Endothelial cell of umbilical vein (primary cell): ENCODE measurements around the gene CRAT. TPM values are rescaled to one million over a fixed set of nuclear protein-coding genes. Genes with fewer than 3 reads are reported as not detected.

Source experiments
- BruUV-seq: library from RNA; stranded (reverse); fragments of 400-500 nt; replicated peaks from 2 replicates; lab custom pipeline; 2021; lab: Mats Ljungman, UMichigan
- CTCF ChIA-PET: fragments of 300-600, 350-600 bp; sonication (Branson Sonifier 250); formaldehyde crosslinking; loops from one replicate; lab custom pipeline; 2021; ENCODE audit warnings: antibody characterized with exemption, inconsistent platforms; lab: Charles Lee
- POLR2A ChIA-PET: fragments of 300-600, 350-600 bp; sonication (Branson Sonifier 250); formaldehyde crosslinking; loops from one replicate; lab custom pipeline; 2021; ENCODE audit warnings: antibody characterized with exemption, inconsistent platforms; lab: Charles Lee
- DNase-seq: peaks from one replicate; pipeline ENCODE4 v3.0.0-alpha.2; 2011; ENCODE audit warnings: low read depth, low spot score
- FAIRE-seq: peaks from 2 replicates; lab custom pipeline; 2011; peaks lifted over from hg19 to GRCh38; lab: Jason Lieb, UNC
- H2AFZ ChIP-seq: 2 replicates; pipeline ENCODE4 v1.6.0; 2012; ENCODE audit warnings: low read depth, low read length, control low read depth, inconsistent platforms
- H3K27ac ChIP-seq: 2 replicates; pipeline ENCODE4 v1.5.1; 2011; ENCODE audit warnings: low read depth, mild to moderate bottlenecking, control low read depth, low read length, moderate library complexity; ENCODE audit not compliant: insufficient read depth
- H3K27me3 ChIP-seq, 2 experiments: 2 replicates each; pipeline versions ENCODE4 v1.6.0 to v1.6.1; 2011; ENCODE audit warnings: low read length in 2 of 2, mixed read lengths in 1 of 2; ENCODE audit not compliant: control insufficient read depth in 2 of 2, insufficient read depth in 2 of 2
- H3K36me3 ChIP-seq, 2 experiments: 2 replicates in 1 of 2; 3 replicates in 1 of 2; pipeline ENCODE4 v1.5.1; 2011; ENCODE audit warnings: low read length in 2 of 2, mild to moderate bottlenecking in 1 of 2, moderate library complexity in 1 of 2; ENCODE audit not compliant: control insufficient read depth in 2 of 2, insufficient read depth in 2 of 2; ENCODE audit errors: extremely low read depth in 1 of 2
- H3K4me1 ChIP-seq: 3 replicates; pipeline ENCODE4 v1.5.1; 2011; ENCODE audit warnings: mild to moderate bottlenecking, low read length; ENCODE audit not compliant: control insufficient read depth, insufficient read depth; ENCODE audit errors: extremely low read depth
- H3K4me2 ChIP-seq: 2 replicates; pipeline ENCODE4 v1.6.1; 2011; ENCODE audit warnings: low read length, control low read depth, mixed read lengths; ENCODE audit not compliant: insufficient read depth
- H3K4me3 ChIP-seq, 3 experiments: fragments of 200-600 bp in 1 of 3; sonication (generic), shearing (Covaris generic) in 1 of 3; replicated peaks in 1 of 3; 2 replicates each; pipeline ENCODE4 v1.5.1; 2011 to 2016; ENCODE audit warnings: control low read depth in 3 of 3, low read length in 3 of 3, mild to moderate bottlenecking in 2 of 3, inconsistent platforms in 1 of 3, low read depth in 1 of 3, moderate library complexity in 1 of 3; ENCODE audit not compliant: insufficient read depth in 1 of 3
- H3K79me2 ChIP-seq: 2 replicates; pipeline ENCODE4 v1.6.0; 2012; ENCODE audit warnings: low read length, inconsistent platforms; ENCODE audit not compliant: control insufficient read depth, insufficient read depth
- H3K9ac ChIP-seq: replicated peaks from 2 replicates; pipeline ENCODE3; 2011; ENCODE audit warnings: low read length, control low read depth; ENCODE audit not compliant: insufficient read depth; ENCODE audit errors: extremely low read depth
- H3K9me1 ChIP-seq: replicated peaks from 3 replicates; pipeline ENCODE4 v1.6.0; 2011; ENCODE audit warnings: mild to moderate bottlenecking, low read length; ENCODE audit not compliant: control insufficient read depth, insufficient read depth; ENCODE audit errors: extremely low read depth
- H3K9me3 ChIP-seq: replicated peaks from 2 replicates; pipeline ENCODE4 v1.5.1; 2012; ENCODE audit warnings: low read length, inconsistent platforms; ENCODE audit not compliant: control insufficient read depth, insufficient read depth
- H4K20me1 ChIP-seq: replicated peaks from 2 replicates; pipeline ENCODE3; 2011; ENCODE audit warnings: mild to moderate bottlenecking, low read length; ENCODE audit not compliant: control insufficient read depth, insufficient read depth; ENCODE audit errors: extremely low read depth
- CTCF ChIP-seq, 2 donors: IDR thresholded peaks; 1 replicate in 1 of 2; 2 replicates in 1 of 2; pipeline ENCODE4 v1.5.1; 2011; ENCODE audit warnings: low read length in 2 of 2, mild to moderate bottlenecking in 2 of 2, moderate library complexity in 2 of 2, control low read depth in 1 of 2, inconsistent platforms in 1 of 2, low read depth in 1 of 2; ENCODE audit not compliant: insufficient read depth in 1 of 2; ENCODE audit errors: extremely low read depth in 1 of 2
- EZH2 ChIP-seq: IDR thresholded peaks from 2 replicates; pipeline ENCODE4 v1.6.1; 2012; ENCODE audit warnings: borderline replicate concordance, low read depth, mild to moderate bottlenecking, moderate library complexity, low read length, inconsistent platforms; ENCODE audit not compliant: severe bottlenecking
- FOS ChIP-seq: IDR thresholded peaks from 2 replicates; pipeline ENCODE4 v1.6.1; 2011; ENCODE audit warnings: mild to moderate bottlenecking, low read length, moderate library complexity, borderline replicate concordance; ENCODE audit not compliant: insufficient read depth
- GATA2 ChIP-seq: IDR thresholded peaks from 2 replicates; pipeline ENCODE4 v1.7.0; 2011; ENCODE audit warnings: low read depth, mild to moderate bottlenecking, moderate library complexity, mixed read lengths, low read length; ENCODE audit not compliant: insufficient read length, insufficient read depth
- JUN ChIP-seq: IDR thresholded peaks from 2 replicates; pipeline ENCODE4 v1.6.1; 2011; ENCODE audit warnings: borderline replicate concordance, low read depth; ENCODE audit not compliant: insufficient read length, insufficient read depth
- MAX ChIP-seq: IDR thresholded peaks from 2 replicates; pipeline ENCODE4 v1.6.1; 2011; ENCODE audit not compliant: insufficient read depth, insufficient read length
- MYC ChIP-seq: IDR thresholded peaks from one replicate; pipeline ENCODE4 v1.6.1; 2011; ENCODE audit warnings: mild to moderate bottlenecking, low read depth, low read length
- POLR2A ChIP-seq: IDR thresholded peaks from 2 replicates; pipeline ENCODE4 v1.6.1; 2012; ENCODE audit warnings: low read depth, mild to moderate bottlenecking, control low read depth, low read length
- POLR2AphosphoS5 ChIP-seq: IDR thresholded peaks from 2 replicates; pipeline ENCODE4 v1.6.1; 2012; ENCODE audit warnings: low read depth, mild to moderate bottlenecking, control low read depth, low read length, moderate library complexity; ENCODE audit not compliant: insufficient read depth
- dilution Hi-C: fragments of 300-500 bp; cut with MboI; formaldehyde crosslinking; loops from one replicate; pipeline ENCODE4 v1.15.0; 2019; ENCODE audit warnings: low sequenced_read_pairs; ENCODE audit not compliant: extremely low pct_ligation_motif_present
- intact Hi-C: fragments of 100-400 bp; cut with micrococcal nuclease; formaldehyde crosslinking; loops from one replicate; pipeline ENCODE4 v1.10.0; 2022
- polyA plus RNA-seq, 4 experiments: library from polyadenylated mRNA; depleted of rRNA in 3 of 4; stranded (reverse) in 3 of 4; unstranded in 1 of 4; fragments of >200 nt; gene quantifications; 2 replicates each; pipeline versions ENCODE4 v1.2.1 to v1.2.3, GENCODE V29; 2011 to 2012; ENCODE audit warnings: missing spikeins in 1 of 4
- total RNA-seq: library from RNA; stranded (reverse); gene quantifications from 2 replicates; pipeline ENCODE4 v1.2.3, GENCODE V29; 2021

Gene CRAT
- total and polyA plus RNA-seq, 2 donors (not counting 3 experiments of a cell fraction or from before 2014, with no cell fraction given): 34.2 to 55.3 TPM

- BruUV-seq: no TSS peak
Measured at GRCh38 chr9:129077236-129077635, 33.4 kb downstream of the CRAT start.

More at GRCh38 chr9:129077236-129077635, 33.4 kb downstream of the CRAT start:
- Histone ChIP-seq H4K20me1 (no peaks in the 10 kb centered on the region), H3K9me1 (no peaks in the 10 kb centered on the region), H2AFZ (no peak overlapping the region), H3K4me1 (peaks cover 14% of the 10 kb centered on the region), H3K27ac (no peak overlapping the region), H3K9me3 (no peaks in the 10 kb centered on the region), H3K4me3 (no peak overlapping the region), H3K36me3 (no peaks in the 10 kb centered on the region), H3K9ac (no peak overlapping the region), H3K27me3 (no peaks in the 10 kb centered on the region), H3K79me2 (peaks cover 7% of the 10 kb centered on the region), H3K4me2 (no peak overlapping the region)
- DNase-seq (no peak), FAIRE-seq (no peak)
- CTCF ChIA-PET: no interaction called here
- dilution Hi-C loops (no loop called here), intact Hi-C loops (no loop called here)
- POLR2A ChIA-PET: no interaction called here
- TF ChIP-seq EZH2 (no peak), MYC (no peak), MAX (no peak), GATA2 (no peak), CTCF (IDR thresholded peaks at IDR 0.05; ENCODE audit: extremely low read depth in 1 of 2, insufficient read depth in 1 of 2, low read depth in 1 of 2, low read length in 2 of 2) (no peak), POLR2AphosphoS5 (no peak), JUN (no peak), FOS (no peak), POLR2A (no peak)
